NCI-H2171 treated with DMSO at 0.1 percent for 48 hours (cell line): Measurements from ENCODE around the gene CNPY1.

Experiments
- DNase-seq: peaks from one replicate; lab custom pipeline; 2025; lab: John Stamatoyannopoulos, UW

Gene CNPY1

GRCh38 chr7:155466142-155466813, 80.1 kb downstream of the CNPY1 start:
- DNase-seq = no peak

DNA sequence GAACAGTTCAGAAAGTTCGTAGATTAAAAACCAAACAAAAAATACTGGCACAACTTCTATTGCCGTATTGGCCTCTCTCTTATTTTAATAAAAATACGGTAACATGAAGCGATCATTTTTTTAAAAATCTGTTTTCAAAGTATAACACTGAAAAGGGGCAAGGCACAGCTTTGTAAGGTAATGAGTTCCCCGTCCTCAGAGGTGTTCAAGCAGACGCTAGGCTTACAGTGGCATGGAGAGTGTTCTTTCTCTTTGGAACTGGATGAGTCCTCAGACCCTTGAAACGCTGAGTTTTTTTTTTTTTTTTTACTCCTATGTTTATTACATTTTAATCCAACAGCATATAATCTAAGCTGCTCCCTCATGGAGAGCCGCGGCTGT, 80.6 kb downstream of the CNPY1 start:
- DNase-seq = no peak

DNA sequence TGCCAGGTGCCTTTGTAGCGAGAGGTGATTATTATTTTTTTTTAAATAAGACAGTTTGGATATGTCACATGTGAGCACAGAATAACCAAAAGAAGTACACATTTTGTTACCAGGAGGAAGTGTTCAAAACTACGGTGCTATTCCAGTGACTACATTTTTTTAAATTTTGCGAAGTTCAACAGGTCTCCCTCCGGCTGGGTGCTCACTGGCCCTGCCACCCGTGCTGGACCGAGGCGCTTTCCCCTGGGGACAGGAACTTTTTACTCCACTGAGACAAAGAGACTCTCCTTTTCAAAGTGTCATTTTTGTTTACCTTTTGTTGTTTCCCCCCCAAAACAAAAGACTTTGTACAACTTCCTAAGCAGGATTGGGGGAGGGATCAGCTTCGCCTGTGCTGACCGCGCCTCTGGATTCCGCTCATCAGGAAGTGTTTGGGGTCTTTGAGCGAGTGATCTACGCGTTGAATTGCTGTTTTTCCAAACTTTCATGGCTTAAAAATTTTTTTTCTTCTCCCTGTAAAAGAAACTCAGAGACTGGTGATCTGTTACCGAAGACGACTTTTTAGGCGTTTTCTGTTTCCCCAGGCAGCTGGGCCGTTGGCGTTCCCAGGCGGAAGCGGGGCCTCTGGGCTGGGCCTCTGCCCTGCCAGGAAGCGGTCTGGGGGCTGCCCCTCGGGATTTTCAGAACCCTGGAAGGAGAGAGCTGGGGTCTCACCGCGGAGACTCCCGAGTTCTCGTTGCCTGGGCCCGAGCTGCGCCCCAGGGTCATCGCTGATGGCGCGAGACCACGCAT, 81.2 kb downstream of the CNPY1 start:
- no peak for DNase-seq

- no peak for DNase-seq
These were observed 82.2 kb downstream of the CNPY1 start for GRCh38 chr7:155464183-155464582.

DNA sequence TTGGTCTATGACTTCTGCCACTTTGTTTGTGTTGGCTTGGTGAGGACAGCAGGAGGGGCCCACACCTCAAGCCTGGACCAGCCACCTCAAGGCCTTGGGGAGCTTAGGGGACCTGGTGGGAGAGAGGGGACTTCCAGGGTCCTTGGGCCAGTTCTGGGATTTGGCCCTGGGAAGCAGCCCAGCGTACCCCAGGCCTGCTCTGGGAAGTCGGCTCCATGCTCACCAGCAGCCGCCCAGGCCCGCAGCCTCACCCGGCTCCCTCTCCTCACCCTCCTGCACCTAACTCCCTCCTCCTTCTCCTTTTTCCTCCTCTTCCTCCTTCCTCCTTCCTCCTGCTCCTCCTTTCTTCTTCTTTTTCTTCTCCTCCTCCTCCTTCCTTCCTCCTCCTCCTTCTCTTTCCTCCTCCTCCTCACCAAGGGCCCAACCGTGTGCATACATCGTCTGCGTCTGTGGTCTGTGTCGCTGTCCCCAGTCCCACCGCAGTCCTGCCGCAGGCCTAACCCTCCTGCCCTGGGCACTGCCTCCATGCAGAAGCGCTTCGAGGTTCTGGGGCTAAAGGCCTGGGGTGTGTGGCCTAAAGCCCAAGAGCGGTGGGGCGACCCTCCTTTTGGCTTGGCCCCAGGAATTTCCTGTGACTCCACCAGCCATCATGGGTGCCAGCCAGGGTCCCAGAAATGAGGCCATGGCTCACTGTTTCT, 83.1 kb downstream of the CNPY1 start:
- DNase-seq = no peak

- no peak for DNase-seq
These were observed 84.1 kb downstream of the CNPY1 start for GRCh38 chr7:155462163-155462735.

DNA sequence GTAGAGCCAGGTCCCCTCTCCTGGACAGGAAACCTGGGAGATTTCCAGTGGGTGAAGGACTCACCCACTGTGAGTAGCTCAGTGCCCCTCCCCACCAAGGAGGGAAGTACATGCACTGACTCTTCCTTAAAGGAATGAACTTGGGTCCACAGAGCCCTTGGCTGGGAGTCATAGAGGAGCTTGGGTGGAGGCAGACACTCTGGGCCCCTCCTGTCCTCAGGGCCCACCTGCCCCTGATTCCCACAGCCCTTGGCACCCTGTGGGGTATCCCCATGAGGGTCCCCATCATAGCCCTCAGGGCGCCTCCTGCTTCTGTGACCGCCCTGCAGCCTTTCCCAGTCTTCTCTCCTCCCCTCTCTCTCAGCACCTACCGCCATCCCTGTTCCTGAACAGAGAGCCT, 84.7 kb downstream of the CNPY1 start:
- no peak for DNase-seq

- DNase-seq = no peak
These were observed 85.3 kb downstream of the CNPY1 start for GRCh38 chr7:155460926-155461613.

GRCh38 chr7:155459700-155460461, 86.5 kb downstream of the CNPY1 start:
- no peak for DNase-seq

DNA sequence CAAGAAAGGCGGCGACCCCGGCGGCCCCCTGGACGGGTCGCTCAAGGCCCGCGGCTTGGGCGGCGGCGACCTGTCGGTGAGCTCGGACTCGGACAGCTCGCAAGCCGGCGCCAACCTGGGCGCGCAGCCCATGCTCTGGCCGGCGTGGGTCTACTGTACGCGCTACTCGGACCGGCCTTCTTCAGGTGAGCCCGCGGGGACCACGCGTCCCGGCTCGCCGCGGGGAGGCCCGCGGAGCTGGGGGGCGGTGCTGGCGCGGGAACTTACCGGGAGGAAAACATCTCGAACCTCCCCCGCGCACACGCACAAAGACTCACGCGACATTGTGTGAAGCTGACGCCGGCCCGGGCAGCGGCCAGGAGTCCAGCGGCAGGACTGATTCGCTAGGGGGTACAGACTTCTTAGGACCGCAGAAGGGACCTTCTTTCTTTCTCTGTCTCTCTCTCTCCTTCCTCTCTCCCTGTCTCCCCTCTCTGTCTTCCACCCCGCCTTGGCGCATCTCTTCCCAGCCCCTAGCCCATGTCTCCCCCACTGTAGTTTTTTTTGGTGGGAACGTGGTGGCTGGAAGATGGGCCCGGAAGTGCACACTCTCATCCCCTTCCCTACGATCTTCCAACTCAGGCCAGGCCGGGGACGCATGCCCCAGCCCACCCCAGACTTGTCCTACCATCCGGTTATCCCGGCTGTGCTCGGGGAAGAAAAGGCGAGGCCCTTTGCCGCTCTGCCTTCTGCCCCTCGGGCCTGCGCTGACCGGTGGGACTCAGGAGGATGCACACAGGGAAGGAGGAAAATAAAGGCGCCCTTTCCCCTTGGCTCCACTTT, 87.3 kb downstream of the CNPY1 start:
- DNase-seq = no peak

DNA sequence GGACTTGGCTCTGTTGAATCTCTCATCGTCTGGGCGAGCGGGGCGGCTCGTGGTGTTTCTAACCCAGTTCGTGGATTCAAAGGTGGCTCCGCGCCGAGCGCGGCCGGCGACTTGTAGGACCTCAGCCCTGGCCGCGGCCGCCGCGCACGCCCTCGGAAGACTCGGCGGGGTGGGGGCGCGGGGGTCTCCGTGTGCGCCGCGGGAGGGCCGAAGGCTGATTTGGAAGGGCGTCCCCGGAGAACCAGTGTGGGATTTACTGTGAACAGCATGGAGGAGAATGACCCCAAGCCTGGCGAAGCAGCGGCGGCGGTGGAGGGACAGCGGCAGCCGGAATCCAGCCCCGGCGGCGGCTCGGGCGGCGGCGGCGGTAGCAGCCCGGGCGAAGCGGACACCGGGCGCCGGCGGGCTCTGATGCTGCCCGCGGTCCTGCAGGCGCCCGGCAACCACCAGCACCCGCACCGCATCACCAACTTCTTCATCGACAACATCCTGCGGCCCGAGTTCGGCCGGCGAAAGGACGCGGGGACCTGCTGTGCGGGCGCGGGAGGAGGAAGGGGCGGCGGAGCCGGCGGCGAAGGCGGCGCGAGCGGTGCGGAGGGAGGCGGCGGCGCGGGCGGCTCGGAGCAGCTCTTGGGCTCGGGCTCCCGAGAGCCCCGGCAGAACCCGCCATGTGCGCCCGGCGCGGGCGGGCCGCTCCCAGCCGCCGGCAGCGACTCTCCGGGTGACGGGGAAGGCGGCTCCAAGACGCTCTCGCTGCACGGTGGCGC, 88.1 kb downstream of the CNPY1 start, which contains the start of gene EN2:
Gene EN2 (plus strand): TSS at position 19 of the 767 bp plus-strand sequence. CDS start 249 bp downstream, at position 268.
- DNase-seq = no peak

- no peak for DNase-seq
These were observed 88.7 kb downstream of the CNPY1 start for GRCh38 chr7:155457544-155458110.

DNA sequence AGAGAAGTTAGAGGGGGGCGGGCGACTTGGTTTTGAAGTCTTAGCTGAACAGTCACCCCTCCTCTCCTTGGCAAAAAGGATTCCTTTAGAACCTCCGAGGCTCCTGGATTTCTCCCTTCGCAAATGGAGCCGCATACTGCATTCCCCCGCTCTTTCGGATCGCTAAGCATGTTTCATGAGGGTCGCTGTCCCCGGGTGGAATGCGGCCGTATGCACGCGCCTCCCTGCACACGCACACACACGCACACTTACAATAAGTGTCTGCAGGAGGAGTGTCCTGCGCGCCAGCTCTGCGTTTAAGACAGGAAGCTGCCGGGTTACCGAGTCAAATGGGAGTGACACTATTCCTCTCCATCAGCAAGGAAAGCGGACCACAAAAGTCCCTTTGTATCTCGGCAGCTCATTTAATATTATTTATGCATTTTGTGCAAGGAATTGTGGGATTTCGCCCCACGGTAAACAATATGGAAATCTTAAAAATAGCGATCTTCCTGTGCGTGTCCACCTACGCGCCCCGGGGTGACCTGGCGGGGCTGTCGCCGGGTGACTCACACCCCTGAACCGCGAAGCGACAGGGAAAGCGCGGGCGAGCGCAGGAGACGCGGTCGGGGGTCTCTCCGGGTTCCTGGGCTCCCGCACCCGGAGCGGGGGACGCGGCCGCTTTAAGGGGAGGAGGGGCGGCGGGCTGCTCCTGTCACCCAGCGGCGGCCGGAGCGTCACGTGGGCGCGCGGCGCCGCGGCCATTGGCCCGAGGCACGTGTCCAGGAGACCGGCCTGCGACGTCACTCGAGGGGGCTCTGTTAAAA, 89.4 kb downstream of the CNPY1 start:
- no peak for DNase-seq

- DNase-seq = no peak
These were observed 90.3 kb downstream of the CNPY1 start for GRCh38 chr7:155455776-155456737.

DNA sequence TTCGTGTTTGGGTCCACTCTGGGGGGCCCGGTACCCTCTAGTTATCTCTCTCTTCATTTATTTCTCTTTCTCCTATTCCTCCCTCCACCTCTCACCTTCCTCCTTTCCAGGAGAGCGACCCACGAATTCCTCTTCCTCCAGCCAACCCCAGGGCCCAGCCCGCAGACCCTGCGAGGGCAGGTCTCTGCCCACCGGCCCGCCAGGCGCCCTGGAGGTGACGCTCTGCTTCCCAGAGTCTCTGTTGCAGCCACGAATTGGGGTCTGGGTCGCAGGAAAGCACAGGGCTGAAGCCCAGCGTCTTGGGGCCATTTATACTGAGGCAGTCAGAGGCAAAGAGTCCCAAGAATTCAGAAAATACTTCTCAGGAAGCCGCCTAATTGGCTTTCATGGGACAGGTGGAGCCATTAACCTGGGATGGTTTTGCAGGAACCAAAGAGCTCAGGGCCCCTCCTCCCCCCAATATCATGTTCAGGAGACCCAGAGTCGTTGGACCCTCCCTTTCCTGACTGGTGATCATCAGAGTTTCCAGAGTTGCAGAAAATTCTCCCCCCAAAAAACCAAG, 91.1 kb downstream of the CNPY1 start:
- no peak for DNase-seq

DNA sequence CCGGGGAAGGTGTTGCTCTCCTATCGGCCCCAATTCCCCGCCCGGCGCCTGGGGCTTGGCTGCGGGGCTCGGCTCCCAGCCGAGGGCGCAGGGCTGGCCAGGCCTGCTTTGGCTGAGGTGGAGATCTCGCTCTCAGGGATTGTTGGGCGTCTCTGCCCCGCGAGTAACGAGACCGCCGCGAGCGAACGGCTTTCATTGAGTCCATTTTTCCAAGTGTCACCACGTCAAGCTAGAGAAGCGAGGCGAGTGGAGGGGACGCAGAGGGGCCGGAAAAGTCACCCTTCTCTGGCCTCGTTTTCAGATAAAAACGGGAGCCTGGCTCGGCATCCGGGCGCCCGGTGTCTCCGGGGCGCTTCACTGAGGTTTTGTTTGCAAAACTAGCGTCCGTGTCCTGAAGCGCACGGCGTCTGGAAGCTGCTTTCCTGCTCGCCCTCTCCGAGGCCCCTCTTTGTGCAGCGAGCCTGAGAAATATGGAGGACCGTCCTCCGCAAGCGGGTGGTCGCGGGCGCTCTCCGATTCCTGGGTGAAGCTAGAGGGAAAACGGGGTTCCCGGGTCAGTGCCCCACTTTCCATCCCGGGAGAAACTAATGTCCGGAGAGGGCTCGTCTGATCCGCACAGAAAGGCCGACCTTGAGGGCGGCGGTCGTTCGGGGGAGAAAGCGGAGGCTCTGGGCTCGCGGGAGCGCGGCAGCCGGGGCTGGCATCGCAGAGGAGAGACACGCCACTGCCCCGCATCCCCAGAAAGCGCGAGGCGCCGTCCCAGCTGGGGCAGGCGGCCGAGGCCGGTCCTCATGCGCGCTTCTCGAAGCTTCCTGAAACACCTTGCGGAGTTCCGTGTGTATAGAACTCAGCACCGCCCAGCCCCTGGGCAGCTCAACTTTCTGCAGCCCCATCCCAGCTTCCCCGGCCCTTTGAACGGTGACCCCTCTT, 91.9 kb downstream of the CNPY1 start:
- no peak for DNase-seq
